Immature natural killer cell (primary cell): ENCODE results near the gene FOXD4L3. TPM values are rescaled to one million over a fixed set of nuclear protein-coding genes. Genes with fewer than 3 reads are reported as not detected.
"Not testable (repeated sequence)": the region's sequence is repeated elsewhere in the genome, so short reads cannot be mapped to it uniquely, and the experiment has no call there.

Experiments
- DNase-seq, 3 donors: peaks; one replicate each; pipeline ENCODE4 v3.0.0; 2022; ENCODE audit warnings: mixed read lengths in 1 of 3
- H3K27ac Mint-ChIP-seq, 6 donors: one replicate each; pipeline ENCODE4 v1.8.0; 2020; ENCODE audit warnings: mixed read lengths in 6 of 6, mild to moderate bottlenecking in 5 of 6, inconsistent platforms in 4 of 6, moderate library complexity in 3 of 6
- H3K27me3 Mint-ChIP-seq, 3 donors: one replicate each; pipeline ENCODE4 v1.8.0; 2020 to 2021; ENCODE audit warnings: low read depth in 3 of 3, mild to moderate bottlenecking in 3 of 3, mixed read lengths in 3 of 3, moderate library complexity in 3 of 3, inconsistent platforms in 1 of 3
- H3K36me3 Mint-ChIP-seq, 3 donors: one replicate each; pipeline ENCODE4 v1.8.0; 2020; ENCODE audit warnings: mixed read lengths in 3 of 3, inconsistent platforms in 2 of 3, mild to moderate bottlenecking in 2 of 3
- H3K4me1 Mint-ChIP-seq, 2 donors: one replicate each; pipeline ENCODE4 v1.8.0; 2020; ENCODE audit warnings: inconsistent platforms in 2 of 2, mild to moderate bottlenecking in 2 of 2, mixed read lengths in 2 of 2, moderate library complexity in 1 of 2
- H3K4me3 Mint-ChIP-seq, 5 donors: one replicate each; pipeline ENCODE4 v1.8.0; 2020; ENCODE audit warnings: mild to moderate bottlenecking in 5 of 5, mixed read lengths in 5 of 5, inconsistent platforms in 3 of 5, moderate library complexity in 3 of 5
- H3K9me3 Mint-ChIP-seq, 6 donors: one replicate each; pipeline ENCODE4 v1.8.0; 2020; ENCODE audit warnings: mild to moderate bottlenecking in 6 of 6, mixed read lengths in 6 of 6, inconsistent platforms in 4 of 6, moderate library complexity in 3 of 6
- polyA plus RNA-seq, 3 donors: library from polyadenylated mRNA; unstranded; fragments of 300-500 nt; fragmentation: Illumina TruSeq; gene quantifications; one replicate each; pipeline ENCODE4 v1.2.3, GENCODE V29; 2021

Gene FOXD4L3
- not detected for polyA plus RNA-seq

DNA sequence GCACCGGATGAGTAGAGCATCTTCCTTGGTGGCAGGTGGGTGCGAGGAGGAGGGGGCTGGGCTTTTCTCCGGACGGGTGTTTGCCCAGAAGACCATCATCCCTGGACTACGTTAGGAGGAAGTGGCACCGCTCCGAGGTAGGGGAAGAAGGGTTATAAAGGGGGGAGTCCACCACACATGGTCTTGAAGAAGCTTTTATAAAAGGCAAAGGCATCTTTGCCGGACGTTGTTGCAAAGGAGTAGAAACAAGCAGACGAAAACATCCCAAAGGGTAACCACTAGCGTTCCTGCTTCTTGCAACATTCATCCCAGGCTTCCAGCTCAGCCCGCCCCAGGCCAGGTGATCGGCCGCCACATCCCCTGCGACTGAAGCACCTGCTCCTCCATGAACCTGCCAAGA is at the start of gene FOXD4L3:
FOXD4L3 (plus strand) TSS at position 301 of the 400 bp plus-strand sequence; CDS start at position 386, 85 bp downstream.
- not testable (repeated sequence) for H3K9me3 Mint-ChIP-seq, H3K4me3 Mint-ChIP-seq, H3K4me1 Mint-ChIP-seq, H3K36me3 Mint-ChIP-seq, H3K27me3 Mint-ChIP-seq, DNase-seq, H3K27ac Mint-ChIP-seq

DNA sequence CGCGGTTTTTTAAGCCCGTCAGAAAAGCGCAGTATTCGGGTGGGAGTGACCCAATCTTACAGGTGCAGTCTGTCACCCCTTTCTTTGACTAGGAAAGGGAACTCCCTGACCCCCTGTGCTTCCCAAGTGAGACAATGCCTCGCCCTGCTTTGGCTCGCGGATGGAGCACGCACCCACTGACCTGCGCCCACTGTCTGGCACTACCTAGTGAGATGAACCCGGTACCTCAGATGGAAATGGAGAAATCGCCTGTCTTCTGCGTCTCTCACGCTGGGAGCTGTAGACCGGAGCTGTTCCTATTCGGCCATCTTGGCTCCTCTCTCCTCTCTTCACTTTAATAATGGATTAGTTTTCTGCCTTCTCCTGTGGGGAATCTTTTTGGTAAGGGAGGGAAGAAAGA is 21.6 kb upstream of the FOXD4L3 start:
- not testable (repeated sequence) for H3K27ac Mint-ChIP-seq, H3K4me1 Mint-ChIP-seq, H3K4me3 Mint-ChIP-seq, H3K36me3 Mint-ChIP-seq, H3K27me3 Mint-ChIP-seq, H3K9me3 Mint-ChIP-seq, DNase-seq

DNA sequence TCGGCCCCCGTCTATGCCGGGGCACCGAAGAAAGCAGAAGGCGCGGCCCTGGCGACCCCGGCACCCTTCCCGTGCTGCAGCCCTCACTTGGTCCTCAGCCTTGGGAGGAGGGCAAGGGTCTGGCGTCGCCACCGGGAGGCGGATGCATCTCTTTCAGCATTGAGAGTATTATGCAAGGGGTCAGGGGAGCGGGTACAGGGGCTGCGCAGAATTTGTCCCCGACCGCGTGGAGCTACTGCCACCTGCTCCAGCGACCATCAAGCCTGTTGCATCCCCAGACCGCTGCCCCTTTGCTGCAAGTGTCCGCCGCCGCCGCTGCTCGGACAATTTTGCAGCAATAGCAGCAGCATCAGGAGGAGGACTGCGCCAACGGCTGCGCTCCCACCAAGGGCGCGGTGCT is 1.1 kb downstream of the FOXD4L3 start:
- not testable (repeated sequence) for H3K27me3 Mint-ChIP-seq, H3K36me3 Mint-ChIP-seq, DNase-seq, H3K4me1 Mint-ChIP-seq, H3K27ac Mint-ChIP-seq, H3K9me3 Mint-ChIP-seq, H3K4me3 Mint-ChIP-seq

DNA sequence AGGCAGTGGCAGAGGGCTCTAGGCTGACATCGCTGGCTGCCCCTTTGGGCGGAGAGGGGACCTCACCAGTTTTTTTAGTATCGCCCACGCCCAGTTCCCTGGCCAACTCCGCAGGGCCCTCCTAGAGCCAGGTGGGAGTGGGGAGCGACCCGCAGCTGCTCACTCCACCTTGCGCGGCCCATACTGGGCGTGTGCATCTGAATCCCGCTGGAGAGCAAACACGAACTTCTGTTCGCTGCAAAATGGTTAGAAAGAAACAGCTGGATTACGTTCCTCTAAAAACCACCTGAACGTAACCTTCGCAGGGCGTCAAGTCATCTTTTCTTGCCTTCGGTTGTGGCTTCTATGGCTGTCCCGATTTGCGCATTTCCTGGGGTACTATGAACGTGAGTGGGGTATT is 1.5 kb downstream of the FOXD4L3 start:
- not testable (repeated sequence) for H3K27ac Mint-ChIP-seq, DNase-seq, H3K27me3 Mint-ChIP-seq, H3K36me3 Mint-ChIP-seq, H3K9me3 Mint-ChIP-seq, H3K4me1 Mint-ChIP-seq, H3K4me3 Mint-ChIP-seq

DNA sequence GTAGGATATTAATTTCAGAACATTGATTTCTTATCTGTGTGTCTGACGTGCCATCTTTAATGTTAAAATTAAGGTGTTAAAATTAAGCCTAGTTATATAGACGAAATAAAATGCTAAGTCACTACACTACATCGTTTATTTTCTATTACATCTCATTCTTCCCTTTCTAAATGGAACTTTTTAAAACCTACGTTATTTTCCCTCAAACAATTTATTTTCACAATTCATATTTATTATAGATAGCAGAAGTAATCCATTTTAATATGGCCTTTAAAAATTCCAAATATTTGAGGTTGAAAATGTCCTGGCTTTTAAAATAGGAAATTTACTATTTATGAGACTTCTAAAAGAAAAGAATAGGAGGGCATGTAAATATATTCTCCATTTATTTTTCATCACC is 2.1 kb downstream of the FOXD4L3 start:
- H3K27ac Mint-ChIP-seq, H3K27me3 Mint-ChIP-seq, H3K4me3 Mint-ChIP-seq, H3K36me3 Mint-ChIP-seq, H3K4me1 Mint-ChIP-seq, DNase-seq, H3K9me3 Mint-ChIP-seq: not testable (repeated sequence)

DNA sequence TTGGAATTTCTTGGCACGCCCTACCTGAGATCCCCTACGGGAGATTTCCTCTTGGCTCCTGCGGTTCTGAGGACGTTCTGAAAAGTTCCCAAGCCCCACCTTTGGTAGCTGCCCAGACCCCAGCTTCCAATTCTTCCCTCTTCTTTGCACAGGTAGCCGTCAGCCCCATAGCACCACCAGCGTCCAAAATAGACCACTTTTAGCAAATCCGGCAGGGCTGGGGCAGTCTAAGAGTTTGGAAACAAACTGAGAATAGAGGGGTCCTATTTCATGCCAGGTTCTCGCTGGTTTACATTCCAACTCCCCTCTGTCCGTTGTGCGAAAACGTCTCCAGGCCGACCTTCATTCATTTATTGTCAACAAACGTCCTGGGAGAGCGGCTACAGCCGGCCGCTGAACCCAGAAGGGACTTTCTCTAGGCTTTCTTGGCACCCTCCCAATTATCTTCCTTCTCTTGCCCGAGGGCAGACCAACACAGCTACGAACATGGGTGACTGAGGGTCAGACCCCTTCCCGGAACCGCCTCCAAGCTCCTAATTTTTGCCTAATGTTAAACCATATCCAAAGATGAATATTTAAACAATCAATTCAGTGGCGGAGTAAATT is 3.1 kb downstream of the FOXD4L3 start:
- DNase-seq, H3K36me3 Mint-ChIP-seq, H3K27me3 Mint-ChIP-seq, H3K4me1 Mint-ChIP-seq, H3K9me3 Mint-ChIP-seq, H3K4me3 Mint-ChIP-seq, H3K27ac Mint-ChIP-seq: not testable (repeated sequence)

DNA sequence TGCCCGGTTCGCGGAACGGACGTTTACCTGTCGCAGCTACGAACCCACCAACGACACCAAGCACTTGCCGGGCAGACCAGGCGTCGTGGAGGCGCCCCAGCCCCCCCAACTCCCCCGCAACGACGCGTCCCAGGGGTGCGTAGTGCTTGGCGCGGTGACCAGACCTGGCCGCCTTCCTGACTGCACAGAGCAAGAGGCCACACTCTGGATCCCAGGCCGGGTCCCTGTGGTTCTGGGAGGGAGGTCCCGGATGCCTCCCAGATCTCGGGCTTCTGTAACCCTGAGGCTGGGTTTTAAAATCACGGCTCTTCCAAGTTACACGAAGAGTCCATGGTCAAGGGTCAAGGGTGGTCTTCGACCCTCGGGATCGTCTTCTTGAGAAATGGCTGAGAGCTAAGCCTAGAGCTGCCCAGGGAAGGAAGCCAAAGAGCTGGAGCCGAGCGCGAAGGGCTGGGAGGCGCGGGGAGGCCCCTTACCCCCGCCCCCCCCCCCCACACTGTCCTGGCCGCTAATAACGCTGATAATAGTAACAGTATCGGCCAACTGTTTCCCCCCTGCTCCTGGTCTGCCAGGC is 3.8 kb downstream of the FOXD4L3 start:
- not testable (repeated sequence) for H3K27me3 Mint-ChIP-seq, H3K36me3 Mint-ChIP-seq, H3K9me3 Mint-ChIP-seq, H3K4me1 Mint-ChIP-seq, H3K27ac Mint-ChIP-seq, DNase-seq, H3K4me3 Mint-ChIP-seq

DNA sequence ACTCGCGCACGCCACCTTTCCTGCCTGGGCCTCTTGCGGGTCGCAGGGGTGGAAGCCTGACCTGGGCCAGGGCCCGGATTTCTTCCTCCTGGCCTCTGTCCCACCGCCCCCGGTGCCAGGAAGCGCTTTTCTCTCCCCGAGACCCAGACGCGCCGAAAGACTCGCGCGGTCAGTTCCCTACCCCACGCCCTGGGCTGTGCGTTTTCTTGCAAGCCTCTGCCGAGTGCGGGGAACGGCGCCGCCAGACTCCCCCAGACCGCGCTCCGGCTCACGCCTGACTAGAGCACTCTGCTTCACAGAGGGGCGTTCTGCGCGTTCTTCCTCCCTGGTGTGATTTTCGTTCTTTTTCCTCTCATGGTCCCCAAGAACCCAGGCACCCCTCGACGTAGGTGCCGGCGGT is 4.5 kb downstream of the FOXD4L3 start:
- H3K4me3 Mint-ChIP-seq, H3K9me3 Mint-ChIP-seq, H3K27ac Mint-ChIP-seq, H3K4me1 Mint-ChIP-seq, H3K36me3 Mint-ChIP-seq, DNase-seq, H3K27me3 Mint-ChIP-seq: not testable (repeated sequence)

DNA sequence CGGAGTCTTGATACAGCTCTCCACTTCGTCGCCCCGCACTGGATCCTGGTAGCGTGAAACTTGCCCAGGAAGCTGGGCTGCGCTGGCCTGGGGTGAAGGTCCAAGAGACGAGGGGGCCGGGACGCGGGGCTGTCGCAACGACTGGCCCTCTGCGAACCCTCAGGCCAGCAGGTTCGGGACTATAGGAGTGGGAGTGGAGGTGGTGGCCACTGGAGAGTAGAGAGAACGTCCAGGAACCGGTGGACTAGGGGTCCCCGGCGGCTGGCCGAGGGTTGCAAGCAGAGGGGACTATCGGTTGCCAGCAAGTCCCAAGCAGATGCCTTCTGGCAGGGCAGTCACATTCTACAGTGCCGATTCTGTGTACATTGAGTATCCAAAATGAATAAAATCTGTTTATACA is 5.0 kb downstream of the FOXD4L3 start:
- not testable (repeated sequence) for H3K36me3 Mint-ChIP-seq, H3K4me3 Mint-ChIP-seq

DNA sequence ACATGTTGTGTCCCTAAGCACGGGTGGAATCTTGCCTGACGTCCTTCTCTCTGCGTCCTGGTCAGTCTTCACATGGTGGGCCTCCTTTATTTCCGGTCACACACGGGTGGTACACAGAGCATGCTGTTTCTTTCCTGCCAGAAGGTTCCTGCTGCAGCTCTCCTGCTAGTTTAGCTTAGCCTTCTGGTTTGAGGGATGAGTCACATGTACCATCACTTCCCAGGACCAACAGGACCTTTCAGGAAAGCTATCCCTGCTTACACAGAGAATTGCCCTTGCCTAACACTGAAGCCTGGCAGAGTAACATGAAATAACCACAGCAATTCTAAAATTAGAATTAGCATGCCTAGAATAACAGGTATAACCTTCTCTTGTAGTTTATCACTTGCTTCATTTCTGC is 8.5 kb downstream of the FOXD4L3 start:
- H3K27ac Mint-ChIP-seq, H3K36me3 Mint-ChIP-seq, H3K4me1 Mint-ChIP-seq, H3K9me3 Mint-ChIP-seq, H3K27me3 Mint-ChIP-seq, H3K4me3 Mint-ChIP-seq, DNase-seq: not testable (repeated sequence)

More for the DNA sequence above, 5.0 kb downstream of the FOXD4L3 start:
- not testable (repeated sequence) for H3K27ac Mint-ChIP-seq, H3K4me1 Mint-ChIP-seq, H3K9me3 Mint-ChIP-seq, DNase-seq, H3K27me3 Mint-ChIP-seq

DNA sequence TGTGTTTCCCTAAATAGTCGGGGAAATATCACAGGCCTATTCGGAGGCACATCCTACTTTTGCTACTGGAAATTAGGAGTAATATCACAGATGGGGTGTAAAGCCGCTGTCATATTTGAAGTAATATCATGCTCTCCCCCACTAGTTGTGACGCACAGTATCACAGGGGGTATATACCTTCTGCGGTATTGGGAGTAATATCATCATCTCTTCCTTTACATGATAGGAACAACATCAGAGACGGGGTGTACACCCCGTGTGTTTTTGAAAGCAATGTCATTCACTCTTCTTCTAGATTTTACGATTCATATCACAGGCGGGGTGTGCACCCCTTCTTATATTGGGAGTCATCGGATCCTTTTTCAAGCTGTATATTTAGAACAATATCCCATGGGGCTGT is 15.5 kb downstream of the FOXD4L3 start:
- not testable (repeated sequence) for H3K4me1 Mint-ChIP-seq, H3K36me3 Mint-ChIP-seq, DNase-seq, H3K27ac Mint-ChIP-seq, H3K27me3 Mint-ChIP-seq, H3K9me3 Mint-ChIP-seq, H3K4me3 Mint-ChIP-seq

DNA sequence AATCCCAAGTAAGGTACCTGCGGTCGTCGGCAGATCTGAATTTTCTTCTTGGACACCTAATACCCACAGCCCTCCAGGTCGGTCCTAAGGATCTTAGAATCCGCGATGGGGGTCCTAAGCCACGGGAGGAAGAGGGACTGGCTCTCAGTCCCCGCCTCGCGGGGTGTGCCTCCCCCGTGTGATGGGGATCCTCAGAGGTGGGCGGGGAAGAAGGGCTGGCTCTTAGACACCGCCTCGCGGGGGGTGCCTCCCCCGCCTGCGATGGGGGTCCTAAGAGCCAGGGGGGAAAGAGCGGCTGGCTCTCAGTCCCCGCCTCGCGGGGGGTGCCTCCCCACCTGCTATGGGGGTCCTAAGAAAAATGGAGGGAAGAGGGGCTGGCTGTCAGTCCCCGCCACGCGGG is 21.1 kb downstream of the FOXD4L3 start:
- DNase-seq, H3K9me3 Mint-ChIP-seq, H3K27me3 Mint-ChIP-seq, H3K27ac Mint-ChIP-seq, H3K4me1 Mint-ChIP-seq, H3K36me3 Mint-ChIP-seq, H3K4me3 Mint-ChIP-seq: not testable (repeated sequence)

DNA sequence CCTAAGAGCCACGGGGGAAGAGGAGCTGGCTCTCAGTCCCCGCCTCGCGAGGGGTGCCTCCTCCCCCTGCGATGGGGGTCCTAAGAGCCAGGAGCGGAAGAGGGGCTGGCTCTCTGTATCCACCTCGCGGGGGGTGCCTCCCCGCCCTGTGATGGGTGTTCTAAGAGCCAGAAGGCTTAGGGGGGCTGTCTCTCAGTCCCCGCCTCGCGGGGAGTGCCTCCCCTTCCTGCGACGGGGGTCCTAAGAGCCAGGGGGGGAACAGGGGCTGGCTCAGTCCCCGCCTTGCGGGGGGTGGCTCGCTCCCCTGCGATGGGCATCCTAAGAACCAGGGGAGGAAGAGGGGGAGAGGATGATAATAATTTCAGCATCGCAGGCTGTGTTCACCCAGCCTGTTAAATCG is 21.9 kb downstream of the FOXD4L3 start:
- not testable (repeated sequence) for H3K36me3 Mint-ChIP-seq, DNase-seq, H3K4me3 Mint-ChIP-seq, H3K4me1 Mint-ChIP-seq, H3K27ac Mint-ChIP-seq, H3K9me3 Mint-ChIP-seq, H3K27me3 Mint-ChIP-seq

DNA sequence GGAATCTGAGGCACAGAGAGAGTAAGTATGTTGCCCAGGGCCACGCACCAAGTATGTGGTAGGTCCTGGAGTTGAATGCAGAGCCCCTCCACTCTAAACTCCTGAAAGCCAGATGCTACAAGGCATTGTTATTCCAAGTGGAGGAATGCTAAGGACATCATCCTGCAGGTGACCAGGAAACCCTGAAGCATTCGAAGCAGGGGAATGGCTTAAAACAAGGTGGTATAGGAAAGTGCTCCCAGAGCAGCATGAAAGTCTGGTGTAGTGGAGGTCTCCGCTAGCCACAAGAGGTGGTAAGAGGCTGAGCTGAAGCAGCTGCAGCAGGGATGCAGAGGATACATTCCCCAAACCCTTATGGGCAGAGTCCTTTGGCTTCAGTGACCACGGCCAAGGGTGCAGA is 26.4 kb downstream of the FOXD4L3 start:
- H3K36me3 Mint-ChIP-seq, H3K4me1 Mint-ChIP-seq, H3K4me3 Mint-ChIP-seq, H3K27ac Mint-ChIP-seq, DNase-seq, H3K9me3 Mint-ChIP-seq, H3K27me3 Mint-ChIP-seq: not testable (repeated sequence)

DNA sequence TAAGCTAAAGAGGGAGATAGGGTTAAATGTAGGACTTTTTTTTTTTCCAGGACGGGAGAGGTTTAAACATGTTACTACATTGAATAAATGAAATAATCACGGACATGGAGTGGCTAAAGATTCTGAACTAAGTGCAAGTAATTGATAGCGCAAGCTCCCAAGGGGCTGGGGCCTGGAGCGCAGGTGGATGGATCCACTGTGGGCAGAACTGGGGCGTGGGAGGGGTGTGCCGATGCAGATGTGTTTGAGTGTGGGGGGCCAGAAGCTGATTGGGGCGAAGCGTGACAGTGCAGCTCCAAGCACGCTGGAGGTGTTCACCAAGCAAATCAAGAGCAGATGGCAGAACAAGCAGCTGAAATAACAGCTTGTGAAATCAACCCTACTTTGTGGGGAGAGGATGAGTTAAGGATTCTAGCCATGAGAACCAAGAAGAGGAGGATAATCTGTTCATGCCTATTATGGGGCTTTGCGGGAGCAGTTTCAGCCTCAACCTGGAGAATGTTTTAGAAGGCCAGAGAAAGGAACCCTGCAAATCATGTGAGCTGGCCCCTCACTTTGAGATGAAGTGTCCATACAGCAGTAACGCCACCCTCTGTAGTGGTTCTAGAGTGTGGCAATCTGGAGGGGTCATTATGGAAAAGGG is 28.0 kb downstream of the FOXD4L3 start:
- not testable (repeated sequence) for H3K9me3 Mint-ChIP-seq, H3K4me3 Mint-ChIP-seq, H3K27me3 Mint-ChIP-seq, DNase-seq, H3K27ac Mint-ChIP-seq, H3K36me3 Mint-ChIP-seq, H3K4me1 Mint-ChIP-seq
